ENCODE data around the gene ZBED2.
A peak's percentile ranks its signal among the peaks of the same experiment; 100 is the strongest.

The ZBED2 gene

GRCh38 chr3:111605018-111605417, 9.9 kb upstream of the ZBED2 start:
- H3K27ac ChIP-seq: peak overlapping the region; percentile 23
- DNase-seq (ENCODE audit: low read depth, low spot score): no peak

GRCh38 chr3:111604119-111604518, 9.0 kb upstream of the ZBED2 start:
- no peak for DNase-seq (ENCODE audit: low read depth, low spot score)

DNA sequence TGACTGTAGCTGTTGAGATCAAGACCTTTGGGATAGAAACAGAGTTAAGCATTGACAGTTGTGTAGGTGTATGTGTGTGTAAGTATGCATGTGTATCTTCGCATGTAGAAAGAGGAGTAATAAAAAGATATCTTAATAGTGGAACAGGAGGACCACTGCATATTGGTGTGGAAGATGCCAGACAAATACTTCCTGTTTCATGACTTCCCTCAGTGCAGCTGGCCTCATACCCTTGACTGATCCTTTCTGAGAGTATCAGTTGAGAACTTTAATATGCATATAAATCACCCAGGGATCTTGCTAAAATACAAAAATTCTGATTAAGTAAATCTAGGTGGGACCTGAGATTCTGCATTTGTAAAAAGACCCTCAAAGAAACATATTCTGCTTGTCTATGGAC, 8.5 kb upstream of the ZBED2 start:
- H3K27ac ChIP-seq: no peak overlapping the region
- DNase-seq (ENCODE audit: low read depth, low spot score): no peak

More at GRCh38 chr3:111604119-111604518, 9.0 kb upstream of the ZBED2 start:
- no peak overlapping the region for H3K27ac ChIP-seq

DNA sequence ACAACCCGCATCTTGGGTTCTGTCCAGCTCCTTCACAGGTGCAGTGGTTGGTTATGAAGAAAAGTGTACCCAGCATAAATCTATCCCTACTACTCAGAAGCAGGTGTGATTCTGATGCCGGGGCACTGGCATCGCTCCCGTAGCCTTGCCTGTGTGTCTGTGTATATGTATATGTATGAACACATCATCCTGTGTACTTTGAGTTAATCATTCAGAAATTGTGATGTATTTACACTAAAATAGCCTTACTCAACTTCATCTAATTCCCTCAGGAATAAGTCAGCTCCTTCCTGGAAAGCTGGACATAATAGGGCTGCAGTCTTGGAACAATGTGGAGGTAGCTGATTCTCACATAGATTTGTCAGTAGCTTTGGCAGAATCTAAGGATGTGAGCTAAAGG, 6.7 kb upstream of the ZBED2 start:
- no peak for DNase-seq (ENCODE audit: low read depth, low spot score)
- no peak overlapping the region for H3K27ac ChIP-seq

GRCh38 chr3:111598552-111598951, 3.4 kb upstream of the ZBED2 start:
- H3K27ac ChIP-seq: no peak overlapping the region
- DNase-seq (ENCODE audit: low read depth, low spot score): no peak

DNA sequence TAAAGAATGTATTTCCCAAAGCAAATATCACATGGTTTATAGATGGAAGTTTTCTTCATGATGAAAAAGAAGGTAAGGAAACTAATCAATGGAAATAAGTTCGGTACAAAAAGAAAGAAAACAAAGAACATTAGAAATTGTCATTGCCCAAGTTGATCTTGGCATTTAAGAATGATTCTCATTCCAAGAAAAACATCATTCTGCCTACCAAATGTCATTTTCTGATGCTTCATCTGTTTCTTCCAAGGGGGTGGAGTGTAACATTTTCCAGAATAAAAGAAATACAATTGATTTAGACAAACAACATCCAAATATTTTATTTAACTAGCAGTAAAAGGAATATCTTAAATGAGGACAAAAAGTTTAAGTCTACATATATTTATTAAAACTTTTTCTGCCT, 3.0 kb upstream of the ZBED2 start:
- DNase-seq (ENCODE audit: low read depth, low spot score): no peak
- no peak overlapping the region for H3K27ac ChIP-seq

DNA sequence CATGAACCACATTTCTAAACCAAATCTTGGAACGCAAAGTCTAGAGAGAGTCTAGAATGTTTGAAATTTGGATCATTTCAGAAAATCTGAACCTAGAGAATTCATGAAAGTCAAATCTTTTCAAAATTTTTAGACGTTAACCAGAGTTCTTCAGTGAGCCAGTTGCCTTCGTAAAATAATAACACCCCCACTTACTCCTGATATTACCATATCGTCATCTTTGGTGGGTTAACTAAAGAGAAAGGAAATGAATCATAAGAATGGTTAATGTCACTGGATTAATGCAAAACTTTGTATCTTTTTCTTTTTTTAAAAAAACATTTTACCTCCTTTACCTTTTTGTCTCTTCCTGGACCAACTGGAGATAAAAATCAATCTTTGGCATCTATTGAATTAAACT, 1.2 kb upstream of the ZBED2 start:
- H3K27ac ChIP-seq: peak overlapping the region; percentile 97
- no peak for DNase-seq (ENCODE audit: low read depth, low spot score)

GRCh38 chr3:111594781-111595180, 365 bp downstream of the ZBED2 start:
- DNase-seq (ENCODE audit: low read depth, low spot score): no peak
- peak overlapping the region; percentile 97 for H3K27ac ChIP-seq

- DNase-seq (ENCODE audit: low read depth, low spot score): no peak
- peak overlapping the region; percentile 97 for H3K27ac ChIP-seq
These were observed 941 bp downstream of the ZBED2 start for GRCh38 chr3:111594205-111594604.

- H3K27ac ChIP-seq: peak overlapping the region; percentile 97
- no peak for DNase-seq (ENCODE audit: low read depth, low spot score)
These were observed 1.5 kb downstream of the ZBED2 start for GRCh38 chr3:111593666-111594065.

DNA sequence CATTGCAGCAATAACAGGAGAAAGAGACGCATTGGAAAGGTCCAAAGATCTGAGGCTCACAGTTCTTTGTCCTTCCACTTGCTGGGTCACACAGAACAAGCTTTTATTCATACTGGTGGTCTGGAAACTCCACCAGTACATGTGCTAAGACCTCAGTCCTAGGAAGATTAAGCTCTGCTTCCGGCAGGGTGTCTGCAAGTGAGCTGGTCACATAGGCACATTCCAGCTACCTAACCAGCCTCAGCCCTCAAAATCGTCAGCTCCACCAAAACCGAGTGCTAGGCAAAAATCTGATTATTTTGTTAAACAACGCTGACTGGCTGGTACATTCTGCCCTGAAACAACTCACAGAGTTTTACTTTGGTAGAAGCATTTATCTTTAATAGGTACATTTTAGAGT, 2.2 kb downstream of the ZBED2 start:
- DNase-seq (ENCODE audit: low read depth, low spot score): no peak
- peak overlapping the region; percentile 97 for H3K27ac ChIP-seq

GRCh38 chr3:111592143-111592542, 3.0 kb downstream of the ZBED2 start:
- H3K27ac ChIP-seq: peak overlapping the region; percentile 97

GRCh38 chr3:111591555-111591954, 3.6 kb downstream of the ZBED2 start:
- H3K27ac ChIP-seq: peak overlapping the region; percentile 97
- no peak for DNase-seq (ENCODE audit: low read depth, low spot score)

More at GRCh38 chr3:111592143-111592542, 3.0 kb downstream of the ZBED2 start:
- DNase-seq (ENCODE audit: low read depth, low spot score): no peak

- peak overlapping the region; percentile 97 for H3K27ac ChIP-seq
- DNase-seq (ENCODE audit: low read depth, low spot score): no peak
These were observed 5.0 kb downstream of the ZBED2 start for GRCh38 chr3:111590143-111590491.

- H3K27ac ChIP-seq: peak overlapping the region; percentile 97
These were observed 5.6 kb downstream of the ZBED2 start for GRCh38 chr3:111589303-111590142.

GRCh38 chr3:111588527-111588926, 6.6 kb downstream of the ZBED2 start:
- peak overlapping the region; percentile 97 for H3K27ac ChIP-seq
- DNase-seq (ENCODE audit: low read depth, low spot score): no peak

More at GRCh38 chr3:111589303-111590142, 5.6 kb downstream of the ZBED2 start:
- no peak for DNase-seq (ENCODE audit: low read depth, low spot score)

DNA sequence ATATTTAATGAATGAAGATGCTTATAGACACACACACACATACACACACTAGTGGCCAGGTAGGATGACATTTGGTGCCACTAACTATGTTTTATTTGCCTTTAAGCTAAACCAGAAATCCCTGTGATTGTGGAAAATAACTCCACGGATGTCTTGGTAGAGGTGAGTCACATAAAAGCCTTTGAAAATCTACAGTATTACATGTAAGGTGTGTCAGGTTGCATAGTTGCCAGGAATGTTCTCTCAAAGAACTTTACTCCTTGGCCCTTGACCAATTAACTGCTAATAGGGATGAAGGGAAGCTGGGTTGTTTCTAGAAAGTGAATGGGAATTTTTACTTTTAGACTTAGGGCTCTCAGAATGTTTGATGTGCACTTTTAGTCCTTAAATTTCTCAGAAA, 9.9 kb downstream of the ZBED2 start:
- peak; percentile 58 for DNase-seq (ENCODE audit: low read depth, low spot score)
- H3K27ac ChIP-seq: peak overlapping the region; percentile 83

DNA sequence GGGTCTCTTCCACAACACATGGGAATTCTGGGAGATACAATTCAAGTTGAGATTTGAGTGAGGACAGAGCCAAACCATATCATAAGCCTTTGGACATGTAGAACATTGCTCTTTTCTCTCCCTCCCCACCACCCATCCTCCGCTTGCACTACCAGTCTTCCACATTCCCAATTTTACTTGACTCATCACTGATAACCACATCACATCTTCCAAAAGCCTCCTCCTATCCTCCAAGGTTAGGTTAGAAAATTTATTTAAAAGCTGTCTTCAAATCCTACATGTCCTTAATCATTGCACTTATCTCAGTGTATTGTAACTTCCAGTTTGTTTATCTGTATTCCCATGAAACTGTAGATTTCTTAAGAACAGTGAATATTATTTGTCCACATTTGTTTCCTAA, 10.4 kb downstream of the ZBED2 start:
- DNase-seq (ENCODE audit: low read depth, low spot score): no peak
- peak overlapping the region; percentile 83 for H3K27ac ChIP-seq

GRCh38 chr3:111582120-111582474, 13.0 kb downstream of the ZBED2 start:
- peak; percentile 73 for DNase-seq (ENCODE audit: low read depth, low spot score)
- peak overlapping the region; percentile 66 for H3K27ac ChIP-seq

GRCh38 chr3:111581403-111582119, 13.6 kb downstream of the ZBED2 start:
- peak overlapping the region; percentile 66 for H3K27ac ChIP-seq
- DNase-seq (ENCODE audit: low read depth, low spot score): no peak

- no peak overlapping the region for H3K27ac ChIP-seq
- DNase-seq (ENCODE audit: low read depth, low spot score): no peak
These were observed 15.7 kb downstream of the ZBED2 start for GRCh38 chr3:111579495-111579894.

DNA sequence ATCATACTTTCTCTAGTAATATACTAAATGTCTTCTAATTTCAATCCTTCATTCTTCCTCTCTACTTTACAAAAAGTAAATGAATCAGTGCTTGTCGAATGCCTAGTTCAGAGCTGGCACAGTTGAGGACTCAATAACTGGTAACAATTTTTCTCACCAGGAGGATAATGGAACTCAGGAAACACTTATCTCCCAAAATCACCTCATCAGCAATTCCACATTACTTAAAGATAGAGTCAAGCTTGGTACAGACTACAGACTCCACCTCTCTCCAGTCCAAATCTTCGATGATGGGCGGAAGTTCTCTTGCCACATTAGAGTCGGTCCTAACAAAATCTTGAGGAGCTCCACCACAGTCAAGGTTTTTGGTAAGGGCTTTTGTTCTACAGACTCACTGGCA, 16.3 kb downstream of the ZBED2 start:
- no peak overlapping the region for H3K27ac ChIP-seq
- DNase-seq (ENCODE audit: low read depth, low spot score): no peak

All from epithelial cell of prostate (primary cell).